Measurements from ENCODE around the gene NUB1.

Gene NUB1

DNA sequence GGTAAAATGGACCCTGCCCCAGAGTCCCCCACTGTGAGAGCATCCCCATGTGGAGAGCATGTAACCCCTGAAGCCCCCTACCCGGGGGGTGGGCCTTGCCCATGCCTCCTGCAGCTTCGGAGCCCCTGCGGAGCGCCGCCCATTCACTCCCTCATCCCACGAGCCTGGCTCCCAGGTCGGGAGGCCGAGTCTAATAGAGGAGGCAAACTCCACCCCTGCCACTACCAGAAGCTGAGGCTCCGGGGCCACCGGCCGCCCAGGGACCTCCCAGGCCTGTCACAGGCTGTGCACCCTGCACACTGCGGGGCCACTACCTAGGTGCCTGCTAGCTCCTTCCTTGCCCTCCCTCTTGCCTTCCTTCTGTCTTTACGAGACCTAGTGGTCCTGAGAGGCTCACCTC is 50.8 kb downstream of the NUB1 start:
- H3K4me3 ChIP-seq (ENCODE audit: low read depth, low read length), result no peak overlapping the region
- TF ChIP-seq CTCF (IDR thresholded peaks at IDR 0.05; ENCODE audit: borderline replicate concordance, insufficient read depth, low read depth, low read length), result no peak

DNA sequence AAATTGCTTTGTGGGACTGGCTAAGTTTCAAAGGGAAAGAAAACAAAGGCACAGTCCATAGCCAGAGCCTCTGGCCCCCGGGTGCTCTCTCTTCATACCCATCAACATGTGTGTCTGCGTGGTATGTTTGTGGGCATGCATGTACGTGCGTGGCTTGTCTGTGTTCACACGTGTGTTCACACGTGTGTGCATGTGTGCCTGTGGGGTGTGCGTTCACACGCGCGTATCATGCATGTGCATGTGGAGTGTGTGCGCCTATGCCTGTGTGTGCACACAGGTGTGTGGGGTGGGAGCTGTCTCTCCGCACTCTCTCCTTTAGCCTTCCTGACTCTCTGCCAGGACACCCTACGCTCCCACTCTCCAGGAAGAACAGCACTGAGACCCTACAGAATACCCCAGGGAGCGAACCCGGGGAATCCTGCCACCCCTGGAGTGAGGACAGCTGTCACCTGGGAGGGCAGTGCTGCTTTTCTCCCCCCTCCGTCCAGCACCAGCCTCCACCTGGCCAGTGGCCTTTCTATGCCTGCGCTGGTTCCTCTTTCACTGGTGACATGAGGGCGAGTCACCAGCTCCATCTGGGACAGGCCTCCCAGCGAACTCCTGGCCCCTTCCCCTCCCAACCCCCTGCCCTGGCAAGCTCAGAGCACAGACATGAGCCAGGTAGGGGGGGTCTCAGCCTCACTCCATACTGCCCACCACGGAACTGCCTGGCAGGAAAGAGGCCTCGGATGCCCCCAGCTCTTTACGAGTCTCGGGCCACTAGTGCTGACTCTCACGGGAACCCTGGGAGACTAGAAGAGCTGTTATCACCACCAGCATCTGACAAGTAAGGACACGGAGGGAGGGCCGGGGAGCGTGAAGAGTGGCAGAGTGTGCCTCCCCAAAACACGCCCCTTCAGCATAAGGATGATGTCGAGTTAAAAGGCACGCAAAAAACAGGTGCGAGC is 51.7 kb downstream of the NUB1 start:
- no peak overlapping the region for H3K4me3 ChIP-seq (ENCODE audit: low read depth, low read length)
- no peak for TF ChIP-seq CTCF (IDR thresholded peaks at IDR 0.05; ENCODE audit: borderline replicate concordance, insufficient read depth, low read depth, low read length)

DNA sequence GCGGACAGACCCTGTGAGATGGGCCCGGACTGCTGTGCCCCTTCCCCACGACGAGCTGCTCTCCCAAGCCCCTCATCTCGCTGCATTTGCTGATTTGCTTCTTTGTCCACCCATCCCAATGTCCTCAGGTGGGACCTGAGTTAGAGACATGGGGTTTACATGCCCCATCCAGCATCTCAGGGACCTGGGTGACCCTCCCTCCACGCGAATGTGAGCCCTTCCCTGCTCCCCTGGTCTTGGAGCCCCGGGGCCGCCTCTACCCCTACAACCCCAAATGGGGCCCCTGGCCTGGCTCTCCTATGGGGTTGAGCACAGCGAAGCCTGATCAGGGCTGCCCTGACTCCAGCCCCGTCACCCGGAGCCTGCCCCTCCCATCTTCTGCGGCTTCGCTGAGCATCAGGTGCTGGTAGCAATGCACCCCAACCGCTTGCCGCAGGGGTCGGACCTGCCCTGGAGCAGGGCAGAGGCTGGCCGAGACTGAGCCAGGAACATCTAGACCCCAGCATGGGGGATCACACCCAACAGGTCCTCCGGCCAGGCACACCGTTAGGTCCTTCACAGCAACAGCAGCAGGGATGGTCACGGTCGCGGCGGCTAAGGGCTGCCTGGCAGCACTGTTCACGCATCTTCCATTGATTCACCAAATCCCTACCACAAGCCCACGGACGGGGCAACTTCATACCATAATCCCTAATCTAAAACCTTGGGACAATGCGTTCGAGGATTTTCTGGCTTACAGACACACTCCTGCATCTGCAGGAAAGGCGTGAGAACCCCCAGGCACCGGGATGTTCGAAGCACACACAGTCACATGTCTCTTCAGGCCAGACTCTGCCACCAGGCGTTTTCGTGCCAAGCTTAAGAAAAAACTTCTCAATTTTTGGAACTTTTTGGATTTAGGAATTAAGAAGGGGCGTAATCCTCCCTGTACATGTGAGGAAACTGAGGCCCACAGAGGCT is 52.7 kb downstream of the NUB1 start:
- TF ChIP-seq CTCF (IDR thresholded peaks at IDR 0.05; ENCODE audit: borderline replicate concordance, insufficient read depth, low read depth, low read length), result no peak
- no peak overlapping the region for H3K4me3 ChIP-seq (ENCODE audit: low read depth, low read length)

- no peak overlapping the region for H3K4me3 ChIP-seq (ENCODE audit: low read depth, low read length)
- TF ChIP-seq CTCF (IDR thresholded peaks at IDR 0.05; ENCODE audit: borderline replicate concordance, insufficient read depth, low read depth, low read length), result no peak
Measured at GRCh38 chr7:151395036-151395367, 53.4 kb downstream of the NUB1 start.

DNA sequence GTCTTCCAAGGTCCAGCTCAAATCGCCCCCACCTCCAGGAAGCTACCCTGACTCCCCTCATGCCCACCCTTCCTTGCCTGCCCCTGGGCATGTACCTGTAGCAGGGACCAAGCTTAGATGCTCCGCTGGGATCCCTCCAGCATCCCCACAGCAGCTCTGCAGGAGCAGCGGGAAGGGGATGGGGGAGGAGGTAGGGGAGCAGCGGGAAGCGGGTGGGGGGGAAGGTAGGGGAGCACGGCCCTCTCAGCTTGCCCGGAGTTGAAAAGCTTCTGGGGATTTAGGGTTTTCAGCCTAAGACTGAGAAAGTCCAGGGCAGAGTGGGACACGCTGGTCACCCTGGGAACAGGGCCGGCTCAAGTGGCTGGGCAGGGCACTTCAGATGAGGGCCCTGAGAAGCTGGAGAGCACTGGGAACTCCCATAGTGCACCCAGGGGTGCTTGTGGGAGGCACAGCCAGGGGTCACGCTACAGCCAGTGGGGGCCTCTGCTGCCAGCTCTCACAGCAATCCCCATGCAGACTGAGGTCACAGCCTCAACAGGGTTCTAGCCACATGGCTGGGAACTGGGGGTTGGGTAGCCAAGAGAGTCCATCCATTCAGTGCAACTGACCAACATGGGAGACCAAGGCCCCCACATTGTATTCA is 54.8 kb downstream of the NUB1 start:
- TF ChIP-seq CTCF (IDR thresholded peaks at IDR 0.05; ENCODE audit: borderline replicate concordance, insufficient read depth, low read depth, low read length), result no peak
- no peak overlapping the region for H3K4me3 ChIP-seq (ENCODE audit: low read depth, low read length)

GRCh38 chr7:151397026-151397425 is 55.4 kb downstream of the NUB1 start:
- TF ChIP-seq CTCF (IDR thresholded peaks at IDR 0.05; ENCODE audit: borderline replicate concordance, insufficient read depth, low read depth, low read length), result no peak
- H3K4me3 ChIP-seq (ENCODE audit: low read depth, low read length), result no peak overlapping the region
